H1 (cell line): ENCODE measurements around the gene NOTCH2.

Source experiments
- CREB1 ChIP-seq: IDR thresholded peaks from 2 replicates; pipeline ENCODE4 v1.6.1; 2012; ENCODE audit warnings: inconsistent platforms
- CTCF ChIP-seq, 3 experiments: IDR thresholded peaks; 1 replicate in 2 of 3; 2 replicates in 1 of 3; pipeline versions ENCODE4 v1.5.1 to v1.6.1; 2011; ENCODE audit warnings: low read length in 3 of 3, mild to moderate bottlenecking in 3 of 3, inconsistent platforms in 2 of 3, low read depth in 1 of 3, moderate library complexity in 1 of 3; ENCODE audit not compliant: insufficient read depth in 1 of 3; ENCODE audit errors: control extremely low read depth in 1 of 3
- E2F6 ChIP-seq: IDR thresholded peaks from 2 replicates; pipeline ENCODE4 v1.6.1; 2012; ENCODE audit warnings: inconsistent platforms
- EZH2 ChIP-seq: fragments of 200-600 bp; sonication (generic); IDR thresholded peaks from 2 replicates; pipeline ENCODE4 v1.7.1; 2012; ENCODE audit warnings: low read depth, mild to moderate bottlenecking, moderate library complexity, low read length, inconsistent platforms; ENCODE audit not compliant: severe bottlenecking
- GTF2F1 ChIP-seq: IDR thresholded peaks from 2 replicates; pipeline ENCODE4 v1.6.1; 2012; ENCODE audit warnings: low read depth, low read length, improper control_type of control experiment, borderline replicate concordance
- HDAC2 ChIP-seq, 2 experiments: fragments of 300-600 bp in 1 of 2; sonication (generic) in 1 of 2; IDR thresholded peaks; 2 replicates each; pipeline ENCODE4 v1.6.1; 2011 to 2012; ENCODE audit warnings: low read depth in 2 of 2, low read length in 2 of 2, mild to moderate bottlenecking in 2 of 2, moderate library complexity in 2 of 2, borderline replicate concordance in 1 of 2, inconsistent platforms in 1 of 2
- KDM5A ChIP-seq: fragments of 200-600 bp; IDR thresholded peaks from 2 replicates; pipeline ENCODE4 v1.7.1; 2012; ENCODE audit warnings: mild to moderate bottlenecking, low read length, inconsistent platforms, mixed read lengths
- POLR2A ChIP-seq, 2 experiments: IDR thresholded peaks; 1 replicate in 1 of 2; 2 replicates in 1 of 2; pipeline ENCODE4 v1.6.1; 2011; ENCODE audit warnings: low read depth in 2 of 2, low read length in 2 of 2, mild to moderate bottlenecking in 2 of 2; ENCODE audit errors: control extremely low read depth in 1 of 2
- POLR2AphosphoS5 ChIP-seq: IDR thresholded peaks from 2 replicates; pipeline ENCODE4 v1.6.1; 2011; ENCODE audit warnings: low read depth, low read length
- RAD21 ChIP-seq, 2 experiments: IDR thresholded peaks in 1 of 2; conservative IDR thresholded peaks in 1 of 2; 2 replicates each; pipeline ENCODE4 v1.6.1; 2011; ENCODE audit warnings: low read depth in 2 of 2, low read length in 2 of 2, improper control_type of control experiment in 1 of 2, inconsistent platforms in 1 of 2, mild to moderate bottlenecking in 1 of 2, moderate library complexity in 1 of 2
- RFX5 ChIP-seq: IDR thresholded peaks from 2 replicates; pipeline ENCODE4 v1.6.1; 2011; ENCODE audit warnings: low read depth, low read length, improper control_type of control experiment, borderline replicate concordance
- RXRA ChIP-seq: IDR thresholded peaks from 2 replicates; pipeline ENCODE4 v1.6.1; 2011; ENCODE audit warnings: low read depth, mild to moderate bottlenecking, low read length, moderate library complexity; ENCODE audit not compliant: insufficient read depth
- SRF ChIP-seq: IDR thresholded peaks from 2 replicates; pipeline ENCODE4 v1.6.1; 2011; ENCODE audit warnings: mild to moderate bottlenecking, low read depth, low read length, moderate library complexity

DNA sequence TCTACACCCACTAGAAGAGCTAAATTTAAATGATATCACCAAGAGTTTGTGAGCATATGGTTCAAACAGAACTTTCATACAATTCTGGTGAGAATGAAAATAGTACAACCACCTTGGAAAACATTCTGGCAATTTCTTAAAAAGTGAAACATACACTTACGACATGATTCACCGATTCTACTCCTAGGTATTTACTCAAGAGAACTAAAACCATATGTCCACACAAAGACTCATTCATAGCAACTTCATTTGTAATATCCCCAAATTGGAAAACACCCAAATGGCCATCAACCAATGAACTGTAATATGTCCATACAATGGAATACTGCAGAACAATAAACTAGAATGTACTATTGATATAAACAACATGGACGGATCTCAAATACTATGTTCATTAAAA lies 122.0 kb downstream of the NOTCH2 start:
- TF ChIP-seq GTF2F1 = no peak
- TF ChIP-seq CTCF (IDR thresholded peaks at IDR 0.05; ENCODE audit: control extremely low read depth in 1 of 3, insufficient read depth in 1 of 3, low read depth in 1 of 3, low read length in 3 of 3) = no peak
- TF ChIP-seq SRF = no peak
- TF ChIP-seq RAD21 (IDR thresholded peaks at IDR 0.05 in 1 of 2, conservative IDR thresholded peaks at IDR 0.05 in 1 of 2; ENCODE audit: low read depth in 2 of 2, low read length in 2 of 2) = no peak
- no peak for TF ChIP-seq CREB1
- TF ChIP-seq POLR2A (IDR thresholded peaks at IDR 0.05; ENCODE audit: control extremely low read depth in 1 of 2, low read depth in 2 of 2, low read length in 2 of 2) = no peak
- no peak for TF ChIP-seq RXRA
- no peak for TF ChIP-seq POLR2AphosphoS5
- TF ChIP-seq EZH2 = no peak
- TF ChIP-seq HDAC2 (IDR thresholded peaks at IDR 0.05; ENCODE audit: borderline replicate concordance in 1 of 2, low read depth in 2 of 2, low read length in 2 of 2) = no peak
- TF ChIP-seq RFX5 = no peak
- TF ChIP-seq E2F6 = no peak
- TF ChIP-seq KDM5A = no peak
